ENCODE measurements around the gene LYPD6B.
A peak's percentile ranks its signal among the peaks of the same experiment; 100 is the strongest.

The LYPD6B gene

DNA sequence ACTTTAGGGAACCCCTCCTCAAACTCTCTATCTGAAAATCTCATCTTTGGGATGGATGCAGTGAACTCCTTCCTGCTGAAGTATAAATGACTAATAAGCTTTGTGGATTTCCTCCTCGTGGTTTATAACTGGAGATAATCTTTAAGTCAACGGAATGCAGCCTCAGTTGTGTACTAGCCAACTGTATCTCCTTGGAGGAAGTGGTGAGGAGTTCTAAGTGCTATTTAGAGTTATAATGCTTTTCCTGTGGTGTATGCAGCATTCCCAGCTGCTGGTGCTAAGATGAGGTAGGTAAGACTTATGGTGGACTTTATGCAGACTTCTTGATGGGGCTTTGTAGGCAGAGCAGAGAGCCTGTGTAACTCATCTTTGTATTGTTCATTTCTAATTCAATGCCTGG lies 90.9 kb downstream of the LYPD6B start:
- no peak for DNase-seq

DNA sequence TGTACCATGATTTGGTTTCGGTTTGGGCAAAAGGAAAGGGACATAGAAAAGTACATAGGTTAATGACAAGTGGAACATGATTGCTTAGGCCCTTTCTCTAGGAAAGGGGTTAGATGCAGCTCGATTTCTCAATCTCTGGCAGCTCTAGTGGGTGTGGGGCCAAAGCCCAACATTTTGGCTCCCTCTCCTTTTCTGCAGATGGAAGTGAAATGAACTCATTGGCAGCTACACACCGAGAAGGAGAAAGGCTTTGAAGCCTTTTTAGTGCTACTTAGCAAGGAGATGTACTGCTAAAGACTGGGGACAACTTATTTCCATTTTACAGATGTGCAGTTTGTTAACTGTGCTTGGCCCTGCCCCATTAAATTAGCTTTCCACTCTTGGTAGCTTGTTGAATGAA lies 93.8 kb downstream of the LYPD6B start:
- DNase-seq = no peak

GRCh38 chr2:149132901-149133300 lies 94.4 kb downstream of the LYPD6B start:
- no peak for DNase-seq

GRCh38 chr2:149134335-149134923 lies 95.9 kb downstream of the LYPD6B start:
- no peak for DNase-seq

GRCh38 chr2:149136111-149136510 lies 97.6 kb downstream of the LYPD6B start:
- no peak for DNase-seq

- DNase-seq = no peak
Measured at GRCh38 chr2:149141046-149141445, 102.5 kb downstream of the LYPD6B start.

GRCh38 chr2:149143734-149144133 lies 105.2 kb downstream of the LYPD6B start:
- DNase-seq = no peak

- no peak for DNase-seq
Measured at GRCh38 chr2:149145314-149146295, 107.1 kb downstream of the LYPD6B start.

GRCh38 chr2:149146876-149147275 lies 108.4 kb downstream of the LYPD6B start:
- no peak for DNase-seq

DNA sequence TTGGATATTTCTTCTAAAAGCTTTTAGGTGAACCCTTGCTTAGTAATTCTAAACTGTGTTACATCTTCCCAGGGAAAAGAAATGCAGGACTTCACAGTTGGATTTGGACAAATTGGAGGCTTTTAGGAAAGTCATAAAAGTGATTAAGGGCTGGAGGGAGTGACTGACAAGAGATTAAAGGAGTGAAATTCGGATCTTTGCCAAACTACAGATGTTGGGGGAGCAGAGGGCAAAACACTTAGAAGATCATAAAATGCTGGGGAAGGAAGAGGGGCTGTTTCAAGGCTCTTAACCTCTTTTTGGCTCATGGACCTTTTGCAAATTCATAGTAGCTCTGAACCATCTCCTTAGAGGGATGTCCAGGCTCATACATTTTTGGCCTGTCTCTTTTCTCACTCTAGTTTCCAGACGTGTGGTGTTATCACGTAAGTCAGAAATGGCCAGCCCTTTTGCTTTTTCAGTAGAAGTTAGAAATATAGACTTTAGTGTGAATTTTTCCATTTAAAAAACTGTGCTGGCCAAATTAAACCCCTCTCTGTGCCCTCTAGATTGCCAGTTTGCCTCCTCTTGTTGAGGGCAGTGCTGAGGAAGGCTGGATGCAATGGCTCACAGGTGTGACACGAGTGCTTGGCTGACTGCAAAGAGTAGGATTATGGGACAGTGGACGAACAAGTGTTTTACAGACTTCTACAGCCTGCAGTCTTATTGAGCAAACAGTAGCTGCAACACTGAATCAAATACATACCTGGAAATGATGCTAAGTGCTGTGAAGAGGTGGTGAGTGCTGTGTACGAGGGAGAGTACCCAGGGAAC lies 109.9 kb downstream of the LYPD6B start:
- no peak for DNase-seq

- DNase-seq = no peak
Measured at GRCh38 chr2:149149007-149149297, 110.5 kb downstream of the LYPD6B start.

DNA sequence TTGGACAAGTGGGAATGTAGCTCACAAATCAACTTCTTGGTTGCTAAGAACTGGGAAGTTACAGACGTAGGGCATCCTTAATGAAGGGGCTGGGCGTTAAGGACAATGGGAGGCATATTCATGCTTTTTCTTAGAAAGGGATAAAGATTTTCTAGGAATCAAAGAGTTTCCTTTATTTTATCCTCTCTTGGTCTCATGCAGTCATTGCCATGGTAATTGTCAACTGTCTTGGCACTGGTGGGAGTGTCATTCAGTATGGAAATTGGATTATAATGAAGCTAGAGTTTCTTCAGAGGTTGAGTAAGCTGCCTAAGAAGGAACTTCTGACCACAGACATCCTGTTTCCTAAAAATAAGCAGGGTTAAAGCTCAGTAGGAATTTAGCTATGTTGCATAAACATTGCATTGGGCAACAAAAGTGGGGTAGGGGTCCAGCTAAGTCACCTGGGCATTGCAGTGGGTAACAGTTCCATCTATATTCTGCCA lies 114.0 kb downstream of the LYPD6B start:
- DNase-seq = no peak

GRCh38 chr2:149155196-149155969 lies 116.9 kb downstream of the LYPD6B start:
- DNase-seq = no peak

- no peak for DNase-seq
Measured at GRCh38 chr2:149155988-149156387, 117.5 kb downstream of the LYPD6B start.

DNA sequence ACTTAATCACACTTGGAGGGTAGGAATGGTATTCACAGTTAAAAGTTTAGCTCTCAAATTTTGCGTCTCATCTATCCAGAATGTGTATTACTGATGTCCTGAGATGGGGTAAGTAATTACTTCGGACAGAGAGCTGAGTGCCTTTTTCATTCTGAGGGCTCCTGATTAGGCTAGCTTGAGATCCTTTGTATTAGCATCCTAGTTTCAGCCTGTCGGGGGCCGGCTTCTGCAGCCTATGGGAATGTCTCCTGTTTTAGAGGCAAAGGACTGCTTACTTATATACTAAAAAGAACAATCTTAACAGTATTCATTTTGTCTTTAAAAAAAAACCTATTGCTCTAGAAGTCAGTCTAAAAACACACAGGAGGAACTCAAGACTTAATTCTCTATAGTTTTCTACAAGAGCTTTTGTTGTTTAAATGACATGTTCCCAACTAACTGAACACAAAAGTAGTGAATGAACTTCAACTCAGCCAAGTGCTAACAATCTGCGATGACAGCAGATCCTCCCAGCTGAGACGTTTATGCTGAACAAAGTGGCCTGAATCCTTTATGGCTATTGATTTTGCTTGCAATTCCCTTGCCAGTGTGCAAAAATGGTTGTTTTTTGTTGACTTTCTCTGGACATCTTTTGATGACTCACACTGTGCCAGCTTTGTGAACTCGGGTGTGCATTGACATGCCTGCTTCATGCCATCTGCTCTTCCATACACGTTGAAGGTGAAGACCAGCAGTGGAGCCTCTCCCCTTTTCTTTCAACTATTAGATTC lies 118.7 kb downstream of the LYPD6B start:
- no peak for DNase-seq

GRCh38 chr2:149158957-149159356 lies 120.5 kb downstream of the LYPD6B start:
- no peak for DNase-seq

GRCh38 chr2:149160195-149160594 lies 121.7 kb downstream of the LYPD6B start:
- DNase-seq = no peak

GRCh38 chr2:149160701-149161217 lies 122.3 kb downstream of the LYPD6B start:
- peak; percentile 22 for DNase-seq

DNA sequence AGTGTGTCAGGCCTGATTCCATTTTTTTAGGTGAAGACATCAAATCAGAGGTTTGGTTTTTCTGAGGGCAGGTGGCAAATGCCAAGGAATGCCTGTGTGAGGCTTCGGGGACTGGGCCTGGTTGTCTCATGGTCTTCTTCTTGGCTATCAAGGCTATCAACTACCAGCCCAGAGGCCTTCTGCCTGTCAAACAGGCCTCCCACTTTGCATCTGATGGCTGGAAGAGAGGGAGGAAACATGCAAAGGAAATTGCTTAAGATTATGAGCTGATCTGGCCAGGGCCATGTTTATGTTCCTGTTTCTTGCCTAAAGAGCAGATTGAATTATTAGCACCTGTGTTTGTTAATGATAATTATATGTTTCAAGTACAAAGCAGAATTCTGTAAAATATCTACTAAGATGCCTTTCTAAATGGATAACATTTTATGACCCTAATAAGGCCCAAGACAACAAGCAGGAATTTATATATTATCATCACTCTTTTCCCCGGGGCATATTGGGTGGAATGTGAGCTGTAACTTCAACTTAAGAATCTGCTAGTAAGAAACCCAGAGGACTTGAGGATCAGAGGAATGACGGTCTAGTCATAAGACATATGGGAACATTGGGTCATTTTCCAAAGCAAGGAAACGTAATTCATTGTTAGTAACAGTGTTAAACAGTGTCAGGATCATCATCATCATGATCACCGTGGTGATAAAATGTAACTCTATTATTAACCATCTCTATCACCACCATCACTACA lies 123.2 kb downstream of the LYPD6B start:
- DNase-seq = no peak

DNA sequence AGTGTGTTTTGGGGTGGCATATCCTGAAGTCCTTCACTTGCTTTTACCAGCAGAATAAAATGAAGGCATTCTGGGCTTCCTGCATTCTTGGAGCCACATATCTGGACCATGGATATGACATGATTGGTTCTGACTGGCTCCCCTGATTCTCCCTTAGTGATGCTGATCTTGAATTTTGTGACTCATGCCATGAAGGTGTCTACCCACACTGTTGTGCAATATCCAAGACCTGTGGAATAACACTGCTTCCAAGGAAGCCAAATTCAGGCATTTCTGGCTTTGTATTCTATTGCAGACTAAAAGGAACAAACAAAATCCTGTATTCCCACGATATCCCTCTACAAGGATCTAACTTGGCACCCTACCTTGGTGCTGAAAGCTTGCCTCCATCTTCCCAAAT lies 125.8 kb downstream of the LYPD6B start:
- no peak for DNase-seq

GRCh38 chr2:149164827-149165226 lies 126.3 kb downstream of the LYPD6B start:
- no peak for DNase-seq
